Stimulated activated CD4-positive, alpha-beta T cell treated with anti-CD3 and anti-CD28 coated beads, Interleukin-1b, Interleukin-23, amount 100 ng/mL, for 48 hours (primary cell): Measurements from ENCODE around the gene GJC1.

Experiments used
- DNase-seq: peaks from one replicate; pipeline ENCODE4 v3.0.0-alpha.2; 2020

The GJC1 gene

DNA sequence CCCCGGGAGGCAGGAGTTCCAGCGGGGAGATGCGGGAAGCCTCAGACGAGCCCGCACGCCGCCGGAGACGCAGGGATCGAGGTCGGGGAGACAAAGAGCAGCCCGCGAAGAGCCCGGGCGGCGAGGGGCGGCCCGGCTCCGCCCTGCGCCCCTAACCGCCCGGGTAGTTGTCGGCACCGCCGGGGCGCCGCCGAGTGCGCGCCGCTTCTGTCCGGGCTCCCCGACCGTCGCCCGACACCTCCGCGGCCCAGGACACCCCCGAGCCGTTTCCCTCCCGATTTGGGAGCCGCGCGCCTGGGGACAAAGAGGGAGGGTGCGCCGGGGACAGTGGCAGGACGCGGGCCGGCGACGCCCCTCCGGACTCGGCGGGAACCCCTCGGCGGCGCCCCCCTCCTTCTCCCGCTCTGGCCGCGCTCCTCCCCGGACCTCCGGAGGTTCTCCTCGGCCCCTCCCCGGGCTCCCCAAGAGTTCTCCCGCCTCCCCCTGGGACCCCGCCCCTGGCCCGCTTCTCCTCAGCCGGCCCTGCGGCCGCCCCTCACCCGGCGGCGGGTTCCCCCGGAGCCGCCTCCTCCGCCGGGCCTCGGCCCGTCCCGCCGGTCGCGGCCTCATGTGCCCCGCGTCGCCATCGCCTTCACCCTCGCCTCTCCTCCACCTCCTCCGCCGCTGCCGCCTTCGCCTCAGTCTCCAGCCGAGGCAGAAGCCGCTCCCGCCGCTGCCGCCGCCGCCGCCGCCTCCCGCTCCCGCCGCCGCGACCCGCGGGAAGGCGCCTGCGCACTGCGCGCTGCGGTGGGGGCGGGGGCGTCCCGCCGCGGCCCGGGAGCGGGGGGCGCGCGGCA, at the start of gene GJC1:
Gene GJC1 (minus strand): TSS at position 765 of the 836 bp plus-strand sequence. CDS start 24,470 bp downstream, outside the sequence.
- DNase-seq, result no peak

DNA sequence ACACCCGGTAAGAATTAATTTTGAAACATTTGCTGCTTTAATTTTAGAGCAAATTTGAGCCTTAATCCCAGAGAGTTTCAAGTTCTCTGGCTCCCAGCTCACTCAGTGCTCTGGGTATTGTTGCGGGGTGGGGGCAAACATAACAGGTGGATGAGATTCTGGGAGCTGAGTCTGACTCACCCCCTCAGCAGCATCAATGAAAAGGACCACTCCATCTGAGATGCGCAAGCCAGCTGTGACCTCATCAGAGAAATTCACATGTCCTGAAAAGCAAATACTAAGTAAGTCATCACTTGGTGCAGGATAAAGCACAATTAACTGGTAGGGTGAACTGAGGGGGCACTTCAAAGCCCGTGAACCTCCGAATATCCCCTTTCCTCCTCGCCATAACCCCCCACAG, 49.3 kb upstream of the GJC1 start:
- DNase-seq, result no peak

DNA sequence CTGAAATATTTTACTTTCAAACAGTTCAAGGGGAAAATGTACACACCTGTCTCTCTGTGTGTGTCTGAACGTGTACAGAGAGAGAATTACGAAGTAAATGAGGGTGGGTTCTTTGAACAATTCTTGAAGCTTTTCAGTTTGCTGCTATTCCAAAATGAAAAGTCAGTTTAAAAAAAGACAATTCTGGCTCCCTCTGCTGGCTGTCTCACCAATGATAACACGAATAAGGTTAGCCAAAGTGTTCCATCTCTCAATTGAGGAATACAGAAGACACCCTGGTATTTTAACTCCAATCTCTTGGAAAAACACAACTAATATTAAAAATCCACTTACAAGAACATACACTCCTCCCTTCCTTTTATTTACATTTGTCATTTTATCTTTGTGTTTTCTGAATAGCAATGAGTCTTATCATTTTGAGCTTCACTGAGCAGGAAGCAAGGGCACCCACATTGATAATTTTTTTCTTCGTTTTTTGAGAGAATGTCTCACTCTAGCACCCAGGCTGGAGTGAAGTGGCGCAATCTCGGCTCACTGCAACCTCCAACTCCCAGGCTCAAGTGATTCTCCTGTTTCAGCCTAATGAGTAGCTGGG, 48.6 kb upstream of the GJC1 start:
- DNase-seq, result no peak

DNA sequence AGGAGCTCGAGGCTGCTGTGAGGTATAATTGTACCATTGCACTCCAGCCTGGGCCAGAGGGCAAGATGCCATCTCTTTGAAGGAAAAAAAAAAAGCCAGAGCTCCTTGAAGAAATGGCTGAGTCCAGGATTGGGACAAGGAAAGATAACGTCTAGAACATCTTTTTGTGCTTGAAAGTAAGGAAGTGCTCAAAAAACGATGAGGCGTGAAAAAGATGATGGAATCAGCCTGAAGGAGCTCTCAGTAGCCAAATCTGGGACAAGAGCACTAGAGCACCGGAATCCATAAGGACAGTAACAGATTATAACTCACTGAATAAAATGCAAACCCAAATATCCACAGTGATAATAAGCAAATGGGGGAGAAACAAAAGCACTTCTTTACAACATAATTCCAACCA, 47.0 kb upstream of the GJC1 start:
- no peak for DNase-seq

DNA sequence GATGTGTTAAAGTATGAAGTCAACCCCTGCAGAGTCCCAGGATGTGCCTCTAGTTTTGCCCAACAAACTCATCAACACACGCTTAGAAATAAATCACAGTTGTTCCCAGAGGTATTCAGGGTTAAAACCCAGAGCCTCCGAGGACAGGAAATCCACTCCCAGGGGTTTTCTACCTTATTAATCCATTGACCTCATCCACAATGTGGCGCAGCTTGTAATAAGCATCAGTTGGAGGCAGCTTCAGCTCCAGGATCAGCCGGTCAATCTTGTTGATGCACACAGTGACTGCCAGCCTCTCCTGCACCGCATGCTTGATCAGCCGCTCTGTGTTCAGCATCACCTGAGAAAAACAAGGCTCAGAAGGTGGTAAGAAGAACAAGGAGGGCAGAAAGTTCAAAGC, 45.7 kb upstream of the GJC1 start:
- no peak for DNase-seq

DNA sequence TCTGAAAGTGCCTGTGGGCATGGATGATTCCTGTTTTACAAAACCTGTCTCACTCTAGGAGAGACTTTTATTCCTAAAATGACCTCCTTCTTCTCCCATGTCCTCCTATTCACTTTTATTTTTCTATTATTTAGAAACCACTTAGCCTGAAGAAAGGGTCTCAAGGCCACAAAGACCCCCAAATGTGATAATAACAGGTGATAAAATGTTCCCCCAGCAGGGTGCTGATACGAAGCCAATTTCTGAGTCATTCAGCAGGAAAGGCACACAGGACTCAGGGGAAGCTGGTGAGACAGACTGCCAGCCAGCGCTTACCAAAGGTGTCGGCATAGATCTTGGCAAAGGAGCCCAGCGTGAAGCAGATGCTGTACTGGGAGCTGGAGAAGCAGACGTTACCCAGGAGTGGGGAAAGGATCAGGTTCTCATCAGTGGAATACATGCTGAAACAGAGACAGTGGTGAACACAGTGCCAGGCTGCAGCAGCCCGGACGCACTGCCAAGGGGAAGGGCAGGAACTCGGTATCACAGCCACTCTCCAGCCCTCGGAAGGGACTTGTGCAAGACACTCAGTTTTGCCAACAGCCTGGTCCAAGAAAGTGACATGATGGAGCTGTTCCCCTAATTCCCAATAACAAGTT, 42.2 kb upstream of the GJC1 start:
- DNase-seq, result no peak

DNA sequence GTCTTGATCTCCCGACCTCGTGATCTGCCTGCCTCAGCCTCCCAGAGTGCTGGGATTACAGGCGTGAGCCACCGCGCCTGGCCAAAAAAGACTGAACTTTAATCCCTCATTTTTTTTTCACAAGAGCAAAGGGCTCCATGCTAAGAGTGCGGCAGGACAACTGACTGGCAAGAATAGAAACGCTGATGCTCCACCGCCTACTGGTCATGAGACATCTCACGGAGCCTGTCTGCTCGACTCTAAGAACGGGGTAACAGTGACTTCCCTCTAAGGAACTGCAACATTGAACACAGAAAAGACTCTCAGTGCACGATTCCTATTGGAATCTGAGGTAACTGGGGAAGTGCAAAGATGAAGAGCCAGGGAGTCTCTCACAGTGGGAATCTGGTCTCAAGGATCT, 41.5 kb upstream of the GJC1 start:
- DNase-seq, result no peak

DNA sequence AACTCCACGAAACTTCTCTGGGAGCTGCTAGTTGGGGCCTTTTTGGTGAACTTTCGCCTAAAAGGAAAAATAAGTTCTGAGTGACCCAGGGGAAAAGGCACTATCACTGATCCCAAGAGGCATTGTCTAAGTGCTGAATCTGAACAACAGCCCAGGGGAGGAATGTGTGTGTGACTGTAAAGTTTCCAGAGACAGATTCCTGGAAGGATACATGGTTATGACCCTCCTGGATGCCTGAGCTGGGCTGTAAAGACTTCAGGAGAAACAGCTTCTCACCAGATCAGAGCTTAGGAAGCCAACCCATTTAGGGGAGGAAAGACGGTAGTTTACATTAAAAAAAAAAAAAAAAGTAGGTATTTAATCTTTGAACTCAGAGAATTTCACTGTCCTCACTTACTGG, 37.8 kb upstream of the GJC1 start:
- DNase-seq, result no peak

DNA sequence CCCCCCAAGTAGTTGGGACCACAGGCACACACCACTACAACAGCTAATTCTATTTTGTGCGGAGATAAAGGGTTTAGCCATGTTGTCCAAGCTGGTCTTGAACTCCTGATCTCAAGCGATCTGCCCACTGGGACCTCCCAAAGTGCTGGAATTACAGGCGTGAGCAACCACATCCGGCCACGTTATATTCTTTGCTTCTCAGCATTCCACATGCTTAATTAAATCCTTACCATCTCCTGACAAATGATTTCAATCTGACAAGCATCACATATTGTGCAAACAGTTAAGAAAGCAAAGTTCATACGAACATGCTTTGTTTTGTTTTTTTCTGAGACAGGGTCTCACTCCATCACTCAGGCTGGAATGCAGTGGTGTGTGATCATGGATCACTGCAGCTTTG, 35.8 kb upstream of the GJC1 start:
- DNase-seq, result no peak

DNA sequence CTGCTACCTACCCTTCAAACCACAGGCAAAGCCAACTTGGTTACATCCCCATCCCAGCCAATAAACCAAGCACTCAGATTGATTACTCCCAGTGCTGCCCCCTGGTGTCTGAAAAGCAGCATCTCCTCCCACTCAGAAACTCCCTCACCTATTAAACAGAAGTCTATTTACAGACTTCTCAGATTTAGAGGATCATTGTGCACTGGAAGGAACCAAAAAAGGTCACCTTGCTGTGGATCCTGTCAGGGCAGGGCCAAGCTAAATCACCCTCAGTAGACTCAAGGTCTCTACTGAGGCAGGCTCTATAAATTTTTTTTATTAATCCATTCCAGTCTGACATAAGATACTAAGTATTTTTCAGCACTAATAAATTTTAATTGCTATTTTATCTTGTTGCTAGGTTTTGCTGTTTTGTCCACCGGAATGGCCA, 35.2 kb upstream of the GJC1 start:
- peak; percentile 64 for DNase-seq

DNA sequence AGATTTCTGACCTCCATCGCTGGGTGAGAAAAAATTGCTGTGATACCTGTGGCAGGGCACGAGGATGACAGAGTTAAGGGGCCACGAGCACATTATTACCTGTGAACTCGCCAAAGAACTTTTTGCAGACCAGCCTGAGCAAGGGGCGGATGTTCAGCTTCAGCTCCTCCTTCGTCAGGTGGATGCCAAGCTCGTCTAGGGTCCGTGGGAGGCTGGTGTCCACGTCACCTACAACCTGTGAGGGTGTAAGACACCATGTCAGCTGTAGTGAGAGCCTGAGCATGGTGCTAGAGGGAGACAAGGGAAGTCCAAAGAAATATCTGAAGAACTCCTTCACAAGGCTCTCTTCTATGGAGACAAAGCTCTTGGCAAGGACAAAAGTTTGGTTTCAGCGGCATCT, 34.7 kb upstream of the GJC1 start:
- no peak for DNase-seq

DNA sequence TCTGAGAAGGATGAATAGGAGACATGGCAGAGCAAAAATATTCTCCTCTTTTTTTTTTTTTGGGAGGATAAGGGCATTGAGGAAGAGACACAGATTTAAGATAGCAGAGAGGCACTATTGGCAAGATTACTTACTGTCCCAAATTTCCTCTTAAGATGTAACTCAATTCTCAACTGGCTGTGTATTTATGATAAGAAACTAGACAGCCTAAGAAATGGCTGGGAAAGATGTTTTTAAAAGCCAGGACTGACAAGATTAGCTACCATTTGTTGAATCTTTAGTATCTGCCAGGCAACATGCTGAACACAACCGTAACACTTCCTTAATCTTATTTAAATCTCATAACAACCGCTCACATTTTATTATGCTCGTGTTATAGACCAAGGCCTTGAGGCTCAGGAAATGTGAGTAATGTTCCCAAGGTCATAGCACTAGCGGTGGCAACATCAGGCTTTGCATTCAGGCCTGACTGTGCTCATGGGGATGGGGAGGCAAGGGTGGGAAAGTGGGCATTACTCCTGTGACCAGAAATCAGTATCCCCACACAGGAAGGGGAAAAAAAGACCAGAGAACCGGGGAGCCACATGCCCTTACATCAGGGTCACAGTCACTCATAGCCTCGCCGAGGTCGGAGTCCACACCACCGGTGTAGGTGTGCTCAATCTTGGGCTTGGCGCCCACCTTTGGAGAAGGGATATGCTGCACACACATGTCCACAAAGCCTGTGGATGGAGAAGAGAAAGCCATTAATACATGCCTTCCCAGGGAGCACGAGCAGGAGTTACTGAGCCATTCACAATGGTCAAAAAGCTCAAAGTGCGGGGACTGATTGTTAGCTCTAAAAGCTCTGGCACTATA, 33.2 kb upstream of the GJC1 start:
- DNase-seq, result no peak

DNA sequence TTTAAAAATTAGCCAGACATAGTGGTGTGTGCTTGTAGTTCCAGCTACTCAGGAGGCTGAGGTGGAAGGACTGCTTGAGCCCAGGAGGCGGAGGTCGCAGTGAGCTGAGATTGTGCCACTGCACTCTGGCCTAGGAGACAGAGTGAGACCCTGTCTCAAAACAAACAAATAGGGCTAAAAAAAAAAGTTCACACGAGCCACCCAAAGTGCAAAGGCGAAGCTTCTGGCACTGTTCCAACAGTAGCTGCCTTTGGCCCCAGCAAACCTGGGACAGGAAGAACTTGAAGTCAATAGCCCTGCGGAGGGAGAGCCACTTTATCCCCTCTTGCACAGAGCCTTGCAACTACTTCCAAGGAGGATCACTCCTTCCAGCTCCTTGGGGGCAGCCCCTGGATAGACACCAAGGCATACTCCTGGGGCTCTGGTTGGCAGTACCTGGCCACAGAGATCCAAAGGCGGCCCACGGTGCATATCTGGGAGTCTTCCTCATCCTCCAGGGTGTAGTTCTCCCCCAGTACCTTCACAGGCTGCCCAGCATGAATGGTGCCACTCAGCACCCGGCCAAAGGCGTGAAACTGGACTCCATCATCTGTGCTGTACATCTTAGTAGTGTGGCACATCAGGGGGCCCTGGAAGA, 32.3 kb upstream of the GJC1 start:
- no peak for DNase-seq

DNA sequence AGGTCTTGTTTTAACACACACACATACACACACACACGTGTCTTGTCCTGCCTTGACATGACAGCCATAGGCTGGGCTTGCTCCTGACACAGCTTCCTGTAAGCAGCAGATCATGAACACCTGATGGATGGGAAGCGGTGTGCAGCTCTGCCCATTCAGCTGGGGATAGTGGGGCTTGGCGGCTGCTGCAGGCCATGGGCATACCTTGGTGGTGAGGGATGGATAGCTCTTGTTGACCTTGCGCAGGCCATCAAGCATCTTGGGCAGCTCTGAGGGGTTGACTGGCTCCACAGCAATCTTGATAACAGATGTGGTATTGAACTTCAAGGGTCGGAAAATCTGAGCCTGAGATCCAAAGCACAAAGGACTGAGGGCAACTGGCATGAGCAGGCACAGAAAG, 29.6 kb upstream of the GJC1 start:
- DNase-seq, result no peak

DNA sequence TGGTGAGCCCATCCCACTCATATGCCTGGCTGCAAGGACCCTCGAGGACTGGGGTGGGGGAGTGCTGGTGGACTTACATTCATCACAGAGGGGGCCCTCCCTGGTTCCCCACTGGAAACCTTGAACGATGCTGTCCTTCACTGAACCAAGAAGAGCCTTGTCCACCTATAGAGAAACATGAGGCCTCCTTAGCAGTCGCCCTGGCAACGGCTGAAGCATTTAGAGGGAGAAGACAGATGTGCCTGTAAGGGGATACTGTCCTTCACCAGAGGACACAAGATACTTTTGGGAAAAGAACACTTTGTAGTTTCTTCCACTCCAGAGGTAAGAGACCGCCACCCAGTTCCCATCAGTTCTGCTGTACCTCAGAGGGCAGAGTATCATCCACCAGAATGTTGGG, 24.1 kb upstream of the GJC1 start:
- DNase-seq, result no peak

DNA sequence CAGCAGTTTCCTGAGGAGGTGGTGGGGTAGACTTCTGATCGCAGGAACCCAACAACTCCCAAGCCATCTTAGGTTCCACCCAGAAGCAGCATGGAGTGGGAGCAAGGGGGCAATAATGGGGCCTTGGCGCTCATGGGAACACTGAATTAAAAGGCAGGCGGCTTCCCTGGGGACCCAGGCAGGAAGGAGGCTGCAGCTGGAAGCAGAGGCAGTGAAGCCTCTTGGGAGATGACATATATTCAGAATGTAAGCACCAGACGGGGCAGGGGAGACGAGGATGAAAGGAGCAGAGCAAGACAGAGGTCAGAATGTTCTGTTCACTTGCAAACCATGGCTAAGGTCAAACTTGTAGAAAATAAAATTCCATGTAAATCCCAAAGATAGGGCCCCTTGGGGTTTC, 20.5 kb upstream of the GJC1 start:
- DNase-seq, result no peak

DNA sequence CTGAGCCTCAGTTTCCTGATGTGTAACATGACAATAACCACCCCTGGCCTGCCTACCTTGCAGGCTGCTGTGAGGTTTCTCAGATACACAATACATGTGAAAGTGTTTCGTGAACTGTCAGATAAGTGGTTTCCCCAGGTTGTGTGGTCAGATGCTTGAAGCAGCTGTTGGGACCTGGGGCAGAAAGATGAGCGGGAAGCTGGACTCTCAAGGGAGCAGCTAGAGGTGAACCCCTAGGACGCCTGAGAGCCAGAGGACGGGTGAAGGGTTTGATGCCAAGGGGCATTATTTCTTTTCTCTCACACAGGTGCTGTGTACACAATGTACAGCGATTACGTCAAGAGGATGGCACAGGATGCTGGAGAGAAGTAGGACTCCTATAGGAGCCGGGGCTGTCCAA, 19.9 kb upstream of the GJC1 start:
- no peak for DNase-seq

DNA sequence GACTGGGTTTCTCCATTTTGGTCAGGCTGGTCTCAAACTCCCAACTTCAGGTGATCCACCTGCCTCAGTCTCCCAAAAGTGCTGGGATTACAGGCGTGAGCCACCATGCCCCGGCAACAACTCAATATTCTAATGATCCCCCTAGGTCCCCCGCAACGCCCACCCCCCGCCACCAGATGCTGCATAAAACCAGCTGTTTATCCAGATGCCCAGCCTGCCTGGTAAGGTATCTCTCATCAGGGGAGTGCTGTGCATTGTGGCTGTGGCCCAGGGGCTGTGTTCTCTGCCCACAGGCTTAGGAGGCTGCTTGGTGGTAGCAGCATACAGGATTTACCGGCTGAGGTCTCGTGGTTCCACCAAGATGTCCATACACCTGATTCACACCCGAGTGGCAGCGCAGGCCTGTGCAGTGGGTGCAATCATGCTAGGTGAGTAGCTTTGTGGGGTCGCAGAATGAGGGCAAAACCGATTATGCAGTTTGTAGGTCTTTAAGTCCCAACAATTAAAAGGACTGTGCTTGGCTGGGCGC, 18.9 kb upstream of the GJC1 start:
- DNase-seq, result no peak

DNA sequence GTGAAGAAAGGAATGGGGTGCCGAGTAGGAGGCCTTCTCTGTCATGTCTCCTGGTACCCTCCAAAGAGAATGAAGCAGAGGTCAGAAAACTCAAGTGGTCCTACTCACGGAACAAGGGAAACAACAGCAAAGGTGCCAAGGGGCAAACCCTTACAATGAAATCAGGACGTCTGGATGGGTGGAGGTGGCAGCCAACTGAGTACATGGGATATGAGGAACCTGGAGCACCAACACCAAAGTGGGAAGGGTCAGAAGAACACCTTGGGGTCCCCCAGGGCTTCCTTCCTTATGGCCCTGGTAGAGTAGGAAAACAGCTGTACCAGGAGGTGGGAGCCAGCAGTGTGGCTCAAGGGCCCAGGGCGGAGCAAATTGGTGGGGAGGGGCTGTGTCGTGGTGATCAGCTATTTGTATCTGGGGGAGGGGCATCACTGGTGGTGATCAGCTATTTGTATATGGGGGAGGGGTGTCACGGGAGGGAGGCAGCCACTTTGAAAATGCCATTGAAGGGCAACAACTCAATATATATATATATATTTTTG, 18.2 kb upstream of the GJC1 start:
- no peak for DNase-seq

DNA sequence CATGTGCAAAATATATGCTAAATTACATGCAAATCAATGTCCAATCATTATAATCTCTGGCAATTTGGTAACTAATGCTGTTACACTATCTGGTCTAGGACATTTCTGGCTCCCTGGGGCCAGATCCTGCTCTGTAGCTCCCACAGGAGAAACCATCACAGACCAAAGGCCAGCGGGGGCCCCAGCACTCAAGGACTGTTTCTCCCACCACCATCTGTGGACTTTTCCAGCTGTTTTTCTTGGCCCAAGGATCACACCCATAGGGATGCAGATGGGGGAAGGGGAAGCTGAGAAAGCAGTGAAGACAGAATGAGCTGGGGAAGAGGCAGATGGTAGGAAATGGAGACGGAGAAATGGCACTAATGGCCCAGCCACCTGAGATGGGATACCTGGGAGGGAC, 17.5 kb upstream of the GJC1 start, which contains the start of gene HIGD1B:
Gene HIGD1B (plus strand): TSS at position 298 of the 400 bp plus-strand sequence. CDS start 270 bp downstream, outside the sequence.
- DNase-seq, result no peak

DNA sequence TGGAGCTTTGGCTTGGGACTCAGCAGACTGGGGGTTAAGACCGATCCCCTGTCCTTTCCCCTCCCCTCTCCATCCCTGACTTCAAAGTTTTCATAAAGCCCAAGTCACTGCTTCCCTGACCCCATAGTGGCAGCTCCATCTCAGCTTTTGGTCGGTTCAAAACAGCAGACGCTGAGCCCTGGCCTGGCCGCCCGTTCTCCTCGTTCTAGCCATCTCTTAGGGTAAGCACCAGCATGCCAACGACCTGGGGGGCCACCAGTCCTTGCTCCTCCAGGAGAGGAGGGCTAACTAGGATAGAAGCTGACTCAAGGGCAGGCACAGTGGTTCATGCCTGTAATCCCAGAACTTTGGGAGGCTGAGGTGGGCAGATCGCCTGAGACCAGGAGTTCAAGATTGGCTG, 16.1 kb upstream of the GJC1 start:
- no peak for DNase-seq

DNA sequence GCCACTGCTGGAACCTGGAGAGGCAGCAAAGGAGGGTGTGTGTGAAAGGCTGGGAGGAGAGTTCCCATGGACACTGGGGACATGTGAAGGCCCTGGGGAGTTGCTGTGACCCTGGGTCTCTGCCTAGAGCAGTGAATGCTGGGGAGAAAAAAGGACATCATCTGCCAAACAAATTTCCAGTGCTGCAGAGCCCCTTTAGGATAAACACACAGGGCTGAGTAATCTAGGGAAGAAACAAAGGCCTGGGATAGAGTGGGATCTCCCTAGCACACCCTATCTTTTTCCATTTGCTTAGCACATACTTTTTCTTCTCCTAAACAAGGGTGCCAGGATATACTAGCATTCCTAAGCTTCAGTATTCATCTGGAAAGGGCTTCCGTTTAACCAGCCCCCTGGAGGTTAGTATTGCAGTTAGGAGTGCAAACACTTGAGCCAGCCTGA, 14.3 kb upstream of the GJC1 start:
- no peak for DNase-seq
